ENCODE data around the gene BMPER. TPM values are rescaled to one million over a fixed set of nuclear protein-coding genes. Genes with fewer than 3 reads are reported as not detected.

The BMPER gene
- total and polyA plus RNA-seq, 2 of the 8 experiments (the other 6 are each of a cell fraction or from before 2014, with no cell fraction given) = 0.33 to 0.69 TPM

- Histone ChIP-seq H2AK5ac (ENCODE audit: low read depth, low read length) (no peak overlapping the region), H3K4ac (replicated peaks; ENCODE audit: insufficient read length, low read depth, low read length) (no peak overlapping the region), H3K4me1 (replicated peaks in 1 of 4; ENCODE audit: control insufficient read depth in 3 of 4, insufficient read depth in 4 of 4, low read length in 3 of 4) (no peaks in the 10 kb centered on the region), H2BK120ac (replicated peaks; ENCODE audit: low read depth, low read length) (no peak overlapping the region), H3K23me2 (ENCODE audit: low read depth, low read length) (no peaks in the 10 kb centered on the region), H3K4me2 (ENCODE audit: insufficient read depth in 1 of 2, low read depth in 2 of 2, low read length in 2 of 2) (no peak overlapping the region), H2BK15ac (ENCODE audit: low read length) (no peak overlapping the region), H3K56ac (replicated peaks; ENCODE audit: insufficient read length, low read depth, low read length) (no peak overlapping the region), H3K9me3 (ENCODE audit: insufficient read depth in 2 of 2, low read depth in 1 of 2, low read length in 1 of 2) (no peaks in the 10 kb centered on the region), H3K9ac (replicated peaks in 1 of 4; ENCODE audit: extremely low read depth in 1 of 4, low read depth in 3 of 4, low read length in 3 of 4) (no peak overlapping the region), H3K27me3 (replicated peaks in 1 of 4; ENCODE audit: control insufficient read depth in 3 of 4, extremely low read depth in 1 of 4, insufficient read depth in 3 of 4, low read length in 3 of 4) (no peaks in the 10 kb centered on the region), H3K23ac (ENCODE audit: insufficient read length) (no peak overlapping the region), H4K8ac (ENCODE audit: extremely low read depth, insufficient read depth, low read length) (no peak overlapping the region), H2BK5ac (ENCODE audit: low read depth, low read length) (no peak overlapping the region), H4K5ac (ENCODE audit: insufficient read length, low read depth, low read length) (no peak overlapping the region), H3K27ac (ENCODE audit: low read depth, low read length) (no peak overlapping the region), H2AFZ (ENCODE audit: low read length) (no peak overlapping the region), H2BK12ac (ENCODE audit: low read depth, low read length) (no peak overlapping the region), H3K36me3 (ENCODE audit: control insufficient read depth in 2 of 4, insufficient read depth in 4 of 4, low read length in 3 of 4) (no peaks in the 10 kb centered on the region), H4K91ac (replicated peaks; ENCODE audit: insufficient read length, low read length) (no peak overlapping the region), H2BK20ac (ENCODE audit: low read length) (no peak overlapping the region), H3K79me2 (ENCODE audit: control insufficient read depth in 1 of 2, insufficient read depth in 2 of 2, low read length in 2 of 2) (no peaks in the 10 kb centered on the region), H3K4me3 (ENCODE audit: extremely low read depth in 1 of 4, insufficient read depth in 2 of 4, low read depth in 3 of 4, low read length in 4 of 4) (no peak overlapping the region), H3K79me1 (ENCODE audit: low read depth, low read length) (no peaks in the 10 kb centered on the region), H3K18ac (ENCODE audit: extremely low read depth, low read length) (no peak overlapping the region), H3K14ac (ENCODE audit: insufficient read length) (no peak overlapping the region), H4K20me1 (replicated peaks in 1 of 2; ENCODE audit: control insufficient read depth in 1 of 2, insufficient read depth in 2 of 2, low read length in 2 of 2) (no peaks in the 10 kb centered on the region)
- WGBS, 2 experiments (ENCODE audit: extremely low coverage in 1 of 2, insufficient coverage in 1 of 2, insufficient read length in 1 of 2, insufficient replicate concordance in 2 of 2, low coverage in 1 of 2, low lambda C conversion rate in 2 of 2, missing lambda C conversion rate in 1 of 2) = 94% methylated on average over 8 of the region's 8 CpGs; no CpG with 5 or more reads in 1 of the 2 experiments
- FAIRE-seq = no peak
- no peak for DNase-seq (ENCODE audit: low read depth in 1 of 2, low spot score in 2 of 2)
- ChIA-PET CTCF (ENCODE audit: partially characterized antibody) (interaction anchor here (0.7 to 7.0 kb wide), 4 partner anchors 47 to 171 kb away, joined by 3 to 111 read pairs (median 5); no protein-coding TSS in a partner anchor), POLR2A (ENCODE audit: partially characterized antibody) (no interaction called here)
- TF ChIP-seq TEAD4 (IDR thresholded peaks at IDR 0.05; ENCODE audit: low read depth, low read length) (no peak), MAFK (IDR thresholded peaks at IDR 0.05; ENCODE audit: low read depth, low read length) (no peak), JUND (IDR thresholded peaks at IDR 0.05; ENCODE audit: low read length) (no peak), RBBP5 (IDR thresholded peaks at IDR 0.05; ENCODE audit: borderline replicate concordance, low read depth, low read length) (no peak), SAP30 (IDR thresholded peaks at IDR 0.05; ENCODE audit: insufficient read depth, insufficient replicate concordance, low read length) (no peak), SP2 (IDR thresholded peaks at IDR 0.05; ENCODE audit: low read length) (no peak), SP1 (IDR thresholded peaks at IDR 0.05; ENCODE audit: low read depth, low read length) (no peak), SRF (IDR thresholded peaks at IDR 0.05; ENCODE audit: low read depth, low read length) (no peak), ATF2 (IDR thresholded peaks at IDR 0.05; ENCODE audit: low read length) (no peak), CREB1 (IDR thresholded peaks at IDR 0.05) (no peak), E2F6 (IDR thresholded peaks at IDR 0.05) (no peak), RXRA (IDR thresholded peaks at IDR 0.05; ENCODE audit: insufficient read depth, low read depth, low read length) (no peak), CEBPB (IDR thresholded peaks at IDR 0.05; ENCODE audit: low read depth, low read length) (no peak)
These were observed 74.5 kb downstream of the BMPER start for GRCh38 chr7:33979807-33980355.

Measured in H1 (cell line).